Fibroblast of skin of abdomen (primary cell): ENCODE data around the gene PAX2.

Experiments used
- DNase-seq: peaks from one replicate; pipeline ENCODE4 v3.0.0-alpha.2; 2013

PAX2 gene

DNA sequence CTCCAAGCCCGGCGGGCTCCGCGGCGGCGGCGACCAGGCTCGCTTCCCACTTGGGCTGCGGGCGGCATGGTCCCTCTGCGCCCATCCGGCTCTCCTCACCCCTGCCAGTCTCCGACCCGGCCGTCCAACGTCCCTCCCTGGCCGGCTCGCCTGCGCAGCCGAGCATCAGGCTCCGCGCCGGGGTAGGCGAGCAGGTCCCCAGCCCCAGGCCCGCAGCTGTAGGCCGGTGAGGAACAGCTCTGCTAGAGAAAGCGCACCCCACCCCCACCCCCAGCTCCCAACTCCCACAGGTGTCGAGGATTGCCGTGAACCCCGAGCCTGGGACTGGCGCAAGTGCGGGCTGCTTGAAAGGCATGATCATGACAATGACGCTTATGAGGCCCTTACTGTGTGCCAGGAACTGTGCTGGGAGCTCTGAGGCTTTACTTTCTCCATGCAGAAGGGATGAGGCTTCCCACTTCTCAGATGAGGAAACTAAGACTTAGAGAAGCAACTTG lies 20.8 kb upstream of the PAX2 start:
- no peak for DNase-seq

DNA sequence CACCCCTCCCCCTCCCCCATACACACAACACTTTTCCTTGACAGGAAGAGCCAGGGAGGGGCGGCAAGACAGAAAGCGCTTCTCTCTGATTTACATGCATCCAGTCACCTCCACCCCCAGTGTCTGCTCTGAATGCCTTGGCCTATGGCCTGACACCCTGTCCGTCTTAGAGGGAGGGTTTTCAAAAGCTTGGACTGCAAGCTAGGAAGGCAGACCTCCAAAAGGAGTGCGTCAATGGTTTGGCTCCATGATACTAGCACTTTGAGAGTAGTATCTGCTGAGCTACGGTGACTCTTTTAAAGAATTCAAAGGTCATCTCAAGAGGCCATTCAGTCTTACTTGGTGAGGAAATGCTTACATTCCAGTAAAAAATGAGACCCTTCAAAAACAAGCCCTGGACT lies 20.3 kb upstream of the PAX2 start:
- DNase-seq = peak; percentile 35

DNA sequence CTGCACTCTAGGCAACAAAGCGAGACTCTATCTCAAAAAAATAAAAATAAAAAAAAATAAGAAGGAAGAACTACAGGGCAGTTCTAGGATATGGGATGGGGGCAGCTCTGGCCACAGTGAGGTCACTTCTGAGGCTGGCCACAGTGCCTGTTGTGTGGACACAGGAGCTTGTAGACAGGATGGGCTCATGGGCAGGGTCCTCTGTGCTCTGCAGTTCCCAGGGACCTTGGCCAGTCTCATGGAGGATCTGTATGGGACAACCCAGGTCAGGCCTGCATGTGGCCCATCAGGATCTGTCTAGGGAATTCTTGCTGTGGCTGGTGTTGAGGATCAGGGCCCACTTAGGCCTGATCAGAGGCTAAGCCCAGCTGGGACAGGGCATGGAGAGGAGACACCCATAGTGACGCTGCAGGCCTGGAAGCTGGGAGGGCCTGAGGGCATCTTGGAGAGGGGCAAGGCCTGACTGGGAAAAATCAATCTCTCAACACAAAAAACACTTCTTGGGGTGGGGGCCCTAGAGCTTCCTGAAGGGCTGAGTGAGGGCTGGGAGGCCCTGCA lies 19.4 kb upstream of the PAX2 start:
- no peak for DNase-seq

DNA sequence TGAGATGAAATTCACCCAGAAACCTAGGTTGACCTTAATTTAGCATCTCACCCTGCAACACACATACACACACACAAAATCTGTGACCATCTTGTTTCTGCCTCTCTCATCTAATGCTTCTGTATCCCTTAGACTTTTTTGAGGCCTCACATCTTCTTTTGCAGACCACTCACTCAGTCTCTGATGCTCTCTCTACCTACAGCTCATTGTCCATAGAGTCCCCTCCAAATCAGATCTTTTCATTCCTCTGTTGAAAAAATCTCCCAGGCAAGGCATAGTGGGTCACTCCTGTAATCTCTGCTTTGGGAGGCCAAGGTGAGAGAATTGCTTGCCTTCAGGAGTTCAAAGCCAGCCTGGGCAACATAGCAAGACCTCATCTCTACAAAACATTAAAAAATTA lies 17.6 kb upstream of the PAX2 start:
- no peak for DNase-seq

DNA sequence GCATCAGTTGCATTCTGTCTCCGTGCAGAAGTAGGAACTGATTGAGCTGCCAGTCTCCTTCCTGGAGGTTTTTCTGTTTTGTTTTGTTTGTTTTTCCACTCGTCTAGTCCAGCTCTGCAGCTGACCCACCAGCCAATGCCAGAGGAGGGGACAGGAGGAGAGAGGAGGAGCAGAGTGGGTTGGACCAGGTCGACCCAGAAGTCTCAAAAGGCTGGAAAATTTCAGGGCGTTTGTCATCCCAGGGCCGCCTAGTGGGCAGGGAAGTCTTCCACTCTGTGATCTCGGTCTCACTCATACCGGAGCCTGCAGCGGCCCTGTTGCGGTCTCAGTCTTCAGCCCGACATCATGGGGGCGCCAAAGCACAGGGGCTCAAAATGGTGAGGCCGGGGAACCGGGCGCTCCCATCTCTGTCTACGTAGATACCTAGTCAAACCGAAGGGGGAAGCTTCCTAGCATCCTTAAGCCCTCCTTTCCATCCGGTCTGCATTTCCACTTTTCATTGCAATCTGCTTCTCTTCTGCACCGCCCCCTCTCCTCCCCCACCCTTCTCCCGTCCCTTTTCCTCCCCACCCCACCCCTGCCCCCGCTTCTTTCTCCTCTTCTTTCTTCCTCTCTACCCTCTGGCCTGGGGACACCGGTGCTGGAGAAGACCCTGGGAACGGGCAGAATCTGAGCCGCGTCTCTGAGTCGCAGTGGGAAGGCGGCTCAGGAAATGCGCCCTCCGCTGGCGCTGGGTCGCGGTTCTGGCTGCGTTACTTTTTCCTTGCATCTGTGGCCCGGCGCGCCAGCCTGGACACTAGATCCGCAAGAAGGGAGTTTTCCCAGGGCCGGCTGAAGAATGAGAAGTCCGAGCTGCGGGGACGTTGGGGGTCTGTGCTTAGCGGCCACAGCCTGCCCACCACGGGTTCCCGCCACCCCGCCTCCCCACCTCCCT lies 16.2 kb upstream of the PAX2 start:
- no peak for DNase-seq

DNA sequence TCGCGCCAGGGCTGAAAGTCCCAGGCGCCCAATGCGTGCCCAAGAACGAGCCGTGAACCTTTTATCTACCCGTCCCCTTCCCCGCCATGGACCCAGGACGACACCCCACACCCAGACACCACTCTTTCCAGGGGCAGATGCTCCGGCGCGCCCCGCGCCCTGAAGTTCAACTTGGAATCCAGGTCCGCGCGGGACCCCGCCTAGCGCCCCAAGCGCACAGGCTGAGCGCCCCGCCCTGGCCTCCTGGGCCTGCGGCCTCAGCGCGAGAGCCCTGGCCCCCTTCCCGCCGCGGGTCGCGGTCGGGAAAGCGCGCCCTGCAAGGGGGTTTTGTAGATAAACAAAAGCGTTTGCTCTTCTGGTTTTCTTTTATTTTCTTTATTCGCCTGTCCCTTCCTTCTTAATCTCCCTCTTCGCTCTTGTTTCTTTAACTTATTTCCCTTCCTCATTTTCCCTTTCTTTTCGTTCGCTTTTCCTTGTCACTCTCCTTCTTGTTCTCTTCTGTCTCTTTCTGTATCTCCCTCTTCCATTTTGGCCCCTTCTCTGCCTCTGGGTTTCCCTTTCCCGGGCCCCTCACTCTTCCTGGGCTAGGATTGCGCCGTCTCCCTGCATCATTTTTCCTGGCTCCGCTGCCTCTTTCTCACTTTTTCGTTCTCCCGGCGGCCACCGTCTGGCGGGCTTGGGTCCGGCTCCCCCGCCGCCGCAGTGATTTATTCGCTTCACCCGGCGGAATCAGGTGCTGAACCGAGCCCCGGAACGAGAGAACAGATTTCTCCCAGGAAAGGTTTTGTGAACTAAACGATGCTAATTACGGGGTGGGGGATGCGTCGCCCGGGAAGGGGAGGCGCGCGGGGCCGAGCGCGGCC lies 15.3 kb upstream of the PAX2 start:
- no peak for DNase-seq

DNA sequence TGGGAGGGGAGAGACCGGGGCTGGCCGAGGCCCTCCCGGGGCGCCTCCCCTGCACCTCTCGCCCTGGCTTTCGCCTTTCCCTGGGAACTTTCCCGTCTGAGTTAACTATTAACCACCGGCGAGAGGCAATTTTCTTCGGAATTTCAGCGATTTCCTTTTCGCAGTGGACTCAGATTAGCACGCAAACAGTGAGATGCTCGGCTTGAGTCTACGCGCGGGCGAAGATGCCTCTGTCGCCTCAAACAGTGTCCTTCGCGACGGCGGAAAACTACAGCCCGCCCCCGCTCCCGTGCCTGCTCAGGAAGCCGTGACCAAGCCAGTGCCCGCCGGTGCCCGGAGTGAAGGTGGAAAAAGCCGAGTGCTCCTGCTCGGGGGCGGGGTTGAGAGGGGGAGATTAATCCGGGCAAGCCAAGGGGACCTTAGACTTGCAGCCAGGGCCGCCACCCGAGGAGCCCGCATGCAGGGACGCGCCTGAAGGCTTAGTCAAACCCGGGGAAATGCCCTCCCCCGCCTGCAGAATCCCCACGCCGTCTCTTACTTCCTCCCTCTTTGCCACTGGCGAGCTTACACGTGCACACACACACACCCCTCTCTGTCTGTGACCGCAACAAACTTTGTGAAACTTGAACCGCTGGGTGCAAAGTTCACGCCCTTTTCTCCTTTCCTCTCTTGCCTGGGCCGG lies 14.5 kb upstream of the PAX2 start:
- DNase-seq = peak; percentile 25

DNA sequence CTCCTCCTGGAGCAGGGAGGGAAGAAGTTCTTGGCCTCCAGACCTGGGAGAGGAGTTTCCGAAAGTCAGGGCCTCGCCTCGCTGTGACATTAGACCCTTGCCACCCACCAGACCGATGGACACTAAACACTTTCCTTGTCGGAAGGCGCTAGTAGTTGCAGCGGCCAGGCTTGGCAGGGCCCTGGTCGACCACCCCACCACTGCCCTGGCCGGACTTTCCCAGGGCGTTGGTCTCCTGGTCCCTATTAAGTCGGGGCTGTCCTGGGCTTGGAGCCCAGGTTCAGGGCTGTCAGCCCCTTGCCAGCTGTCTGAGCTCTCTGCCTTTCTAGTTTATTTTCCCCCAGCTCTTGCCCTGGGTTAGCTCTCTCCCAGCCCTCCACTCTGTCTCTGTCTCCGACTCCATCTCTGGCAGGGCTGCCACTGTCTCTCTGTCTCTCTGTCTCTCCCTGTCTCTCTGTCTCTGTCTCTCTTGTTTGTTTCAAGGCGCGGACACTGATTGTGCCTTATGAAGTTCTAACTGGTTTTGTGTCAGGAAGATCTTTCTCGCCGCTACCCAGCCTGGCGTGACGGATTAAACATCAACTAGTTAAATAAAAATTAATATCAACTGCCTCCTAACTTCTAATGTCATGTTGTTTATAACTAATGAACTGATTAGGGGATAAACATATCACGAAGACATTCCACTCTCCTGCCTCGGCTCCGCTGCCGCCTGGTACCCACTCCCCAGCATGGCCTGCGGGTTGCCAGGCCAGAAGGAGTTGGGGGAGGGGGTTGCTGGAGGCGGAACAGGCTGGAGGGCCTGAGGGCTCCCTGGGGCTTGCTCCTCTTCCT lies 13.8 kb upstream of the PAX2 start:
- DNase-seq = no peak

DNA sequence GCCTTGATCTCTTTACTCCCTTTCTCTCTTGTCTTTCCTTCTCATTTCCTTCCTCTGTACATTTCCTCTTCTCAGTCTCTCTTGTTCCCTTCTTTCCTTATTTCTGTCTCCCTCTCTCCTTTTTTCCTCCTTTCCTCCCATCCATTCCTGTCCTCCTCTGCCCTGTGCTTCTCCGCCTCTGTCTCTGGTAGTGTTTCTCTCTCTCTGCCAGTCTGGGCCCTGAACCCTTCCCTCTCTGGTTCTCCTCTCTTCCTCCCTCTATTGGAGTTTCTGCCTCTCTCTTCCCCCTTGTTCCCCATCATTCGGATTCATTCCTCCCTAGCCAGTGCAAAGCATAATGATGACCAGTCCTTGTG lies 13.2 kb upstream of the PAX2 start:
- no peak for DNase-seq

DNA sequence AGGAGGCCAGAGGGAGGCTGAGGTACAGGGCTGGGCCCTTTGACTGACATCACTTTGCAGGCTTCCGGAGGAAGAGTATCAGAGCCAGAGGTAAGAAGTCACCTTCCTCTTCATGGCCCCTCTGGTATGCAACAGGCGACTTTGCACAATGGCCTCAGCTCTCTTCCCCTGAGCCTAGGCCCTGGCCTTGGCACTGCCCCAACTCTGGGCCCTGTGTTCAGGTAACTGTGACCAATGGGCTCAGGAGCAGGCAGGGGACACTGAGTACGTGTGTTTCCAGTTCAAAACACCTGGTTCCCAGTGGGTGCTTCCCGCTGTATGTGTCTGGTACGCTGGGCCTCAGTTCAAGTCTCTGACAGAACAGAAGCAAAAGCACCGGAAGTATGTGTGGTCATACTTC lies 12.1 kb upstream of the PAX2 start:
- no peak for DNase-seq

DNA sequence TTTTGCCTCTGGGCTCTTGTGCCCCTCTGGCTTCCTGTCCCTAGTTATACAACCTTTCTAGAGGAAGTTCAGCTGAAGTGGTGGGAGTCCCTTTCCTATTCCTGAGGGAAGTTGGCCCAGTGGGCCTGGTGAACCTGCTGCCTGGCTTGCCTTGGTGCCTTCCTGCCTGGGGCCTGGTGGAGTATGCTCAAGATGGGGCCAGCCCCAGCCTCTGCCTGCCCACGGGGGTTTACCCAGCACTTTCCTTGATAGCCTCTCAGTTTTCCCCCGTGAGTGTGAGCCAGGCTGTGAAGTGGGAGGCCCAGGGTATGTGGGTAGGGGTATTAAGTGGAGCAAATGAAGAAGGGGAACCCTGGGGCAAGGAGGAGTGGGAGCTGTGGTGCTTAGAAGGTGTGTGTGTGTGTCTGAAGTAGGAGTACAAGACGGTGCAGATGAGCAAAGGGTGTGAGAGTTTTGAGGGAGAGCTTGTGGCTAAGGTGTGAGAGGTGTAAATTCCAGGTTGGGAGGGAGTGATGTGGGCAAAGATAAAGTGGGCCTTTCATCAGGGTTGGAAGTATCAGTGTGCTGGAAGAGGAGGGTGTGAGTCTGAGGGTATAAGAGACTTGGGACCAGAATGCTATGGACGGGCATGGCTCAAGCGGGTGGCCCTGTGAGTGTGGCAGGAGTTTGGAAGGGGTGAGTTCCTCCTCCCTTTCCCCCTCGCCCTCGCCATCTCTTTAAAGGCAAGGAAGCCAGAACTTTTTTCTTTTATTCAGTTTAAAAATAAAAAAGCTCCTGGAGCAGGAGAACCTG lies 10.9 kb upstream of the PAX2 start:
- no peak for DNase-seq

DNA sequence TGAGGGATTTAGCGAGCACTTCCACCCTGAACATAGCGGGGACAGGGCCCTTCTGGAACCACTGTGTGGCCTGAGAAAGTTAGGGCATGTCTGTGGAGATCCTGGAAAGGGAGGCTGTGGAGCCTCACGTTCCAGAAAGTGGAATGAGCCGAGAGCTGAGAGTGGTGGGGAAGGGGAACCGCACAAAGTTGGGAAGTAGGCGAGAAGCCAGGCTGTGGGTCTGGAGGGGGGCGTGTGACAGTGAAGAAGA lies 10.4 kb upstream of the PAX2 start:
- DNase-seq = no peak

DNA sequence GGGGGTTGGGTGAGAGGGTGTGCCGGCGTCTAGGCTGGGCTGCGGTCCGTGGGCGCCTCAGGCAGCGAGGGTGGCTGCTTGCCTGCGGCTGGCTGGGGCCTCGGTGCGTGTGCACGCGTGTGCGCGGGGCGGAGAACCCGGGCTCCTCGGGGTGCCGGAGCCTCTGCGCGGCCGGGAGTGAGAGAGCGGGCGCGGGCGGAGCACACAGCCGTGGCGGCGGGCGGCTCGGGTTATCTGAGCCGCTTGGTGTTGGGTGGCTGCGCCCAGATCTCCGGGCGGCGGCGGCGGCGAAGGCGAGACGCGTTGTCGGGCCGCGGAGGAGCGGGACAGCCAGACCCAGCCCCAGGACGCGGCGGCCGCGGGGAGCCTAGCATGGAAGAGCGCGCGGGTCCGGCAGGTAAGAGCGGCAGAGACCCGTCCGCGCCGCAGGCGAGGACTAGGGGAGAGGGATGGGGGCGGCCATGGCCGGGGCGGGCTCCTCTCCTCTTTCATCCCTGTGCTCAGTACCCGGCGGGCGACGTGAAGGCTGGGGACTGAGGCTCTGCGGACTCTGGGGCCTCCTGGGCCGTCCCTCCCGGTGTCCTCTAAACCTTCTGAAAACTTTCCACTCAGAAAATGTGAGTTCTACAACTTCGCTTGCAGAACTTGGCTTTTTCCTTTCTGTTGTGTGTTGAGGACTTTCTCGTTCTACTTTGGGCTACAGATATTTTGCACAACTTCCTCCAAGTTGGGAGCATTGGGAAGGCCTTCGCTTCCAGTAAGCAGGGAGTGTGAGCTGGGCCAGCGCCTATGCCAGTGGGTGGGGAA lies 9.8 kb upstream of the PAX2 start:
- DNase-seq = no peak

DNA sequence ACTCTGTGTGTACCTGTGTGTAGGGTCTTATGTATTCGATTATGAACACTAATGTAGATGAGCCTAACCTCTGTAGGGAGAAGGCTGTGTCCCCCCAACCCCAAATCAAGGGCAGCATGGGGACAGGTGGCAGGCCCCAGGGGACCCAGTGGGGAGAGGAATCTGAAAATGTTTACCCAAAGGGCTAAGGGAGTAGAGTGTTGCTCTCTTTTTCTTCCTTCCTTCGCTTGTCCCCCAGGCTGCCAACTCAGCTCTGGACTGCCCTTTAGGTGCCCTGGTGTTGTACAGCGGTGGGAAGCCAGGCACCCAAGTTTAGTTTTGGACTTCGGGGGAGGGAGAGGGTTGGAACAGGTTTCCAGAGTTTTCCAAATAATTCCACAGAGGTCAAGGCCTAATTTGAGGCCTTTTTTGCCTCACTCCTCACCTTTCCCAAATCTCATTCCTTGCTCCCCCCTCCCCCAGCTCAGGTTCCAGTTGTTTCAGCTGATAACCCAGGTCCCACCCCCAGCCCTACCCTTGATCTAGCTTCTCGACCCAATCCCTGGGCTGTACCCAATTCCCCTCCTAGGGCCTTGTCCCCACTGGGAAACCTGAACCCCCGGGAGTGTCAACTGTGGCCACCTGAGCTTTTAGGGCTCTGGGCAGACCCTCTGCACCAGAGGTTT lies 9.1 kb upstream of the PAX2 start:
- no peak for DNase-seq

DNA sequence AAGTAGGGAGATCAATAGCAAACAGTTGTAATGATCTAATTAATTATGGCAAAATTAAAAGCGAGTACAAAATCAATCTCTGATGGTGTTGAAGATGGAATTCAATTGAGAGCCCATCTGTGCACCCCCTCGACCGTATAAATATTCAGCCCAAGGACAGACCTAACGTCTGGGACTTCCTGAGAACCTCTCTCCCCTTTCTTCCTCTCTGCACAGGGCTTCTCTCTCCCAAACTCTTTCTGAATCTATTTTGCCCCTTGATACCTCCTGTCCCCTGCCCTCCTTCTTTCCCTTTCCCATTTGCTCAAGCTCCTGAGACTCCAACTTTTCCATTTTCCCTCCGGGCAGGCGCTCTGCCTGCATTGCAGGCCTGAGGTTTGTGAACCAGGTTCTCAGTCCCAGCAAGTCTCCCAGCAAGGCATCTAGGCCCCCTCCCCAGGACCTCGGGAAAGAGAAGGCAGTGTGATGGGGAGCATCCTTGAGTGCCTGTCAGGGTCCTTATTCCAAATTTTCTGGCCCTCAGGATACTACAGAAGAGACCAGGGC lies 8.5 kb upstream of the PAX2 start:
- no peak for DNase-seq

DNA sequence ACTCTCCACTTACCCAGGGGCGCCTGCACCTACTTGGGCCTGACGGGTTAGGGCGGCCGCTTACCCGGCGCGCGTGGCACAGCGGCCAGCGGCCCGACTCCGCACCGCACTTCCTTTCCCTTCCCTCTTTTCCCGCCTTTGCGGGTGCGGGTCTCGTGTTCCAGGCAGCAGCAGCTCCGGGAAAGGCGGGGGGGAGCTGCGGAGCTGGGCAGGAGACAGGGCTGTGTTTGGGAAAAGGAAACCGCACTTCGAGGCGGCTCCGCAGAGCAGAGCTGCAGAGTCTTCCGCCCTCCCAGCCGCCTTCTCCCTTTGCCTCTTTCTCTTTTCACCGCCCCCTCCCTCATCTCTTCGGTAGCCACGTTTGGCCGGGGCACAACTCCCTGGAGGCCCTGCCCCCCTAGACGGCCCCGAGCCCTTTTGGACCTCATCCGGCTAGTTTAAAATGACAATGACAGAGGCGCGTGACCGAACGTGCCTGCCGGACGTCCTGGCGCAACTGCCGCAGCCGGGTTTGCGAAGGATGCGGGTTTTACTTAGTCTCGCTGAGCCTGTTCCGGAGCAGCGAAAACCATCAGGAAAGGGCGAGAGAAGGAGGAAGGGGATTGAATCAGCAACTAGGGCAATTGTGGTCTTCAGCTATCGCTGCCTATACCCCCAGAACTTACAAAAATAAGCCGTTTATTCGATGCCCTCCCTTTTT lies 7.9 kb upstream of the PAX2 start:
- no peak for DNase-seq

DNA sequence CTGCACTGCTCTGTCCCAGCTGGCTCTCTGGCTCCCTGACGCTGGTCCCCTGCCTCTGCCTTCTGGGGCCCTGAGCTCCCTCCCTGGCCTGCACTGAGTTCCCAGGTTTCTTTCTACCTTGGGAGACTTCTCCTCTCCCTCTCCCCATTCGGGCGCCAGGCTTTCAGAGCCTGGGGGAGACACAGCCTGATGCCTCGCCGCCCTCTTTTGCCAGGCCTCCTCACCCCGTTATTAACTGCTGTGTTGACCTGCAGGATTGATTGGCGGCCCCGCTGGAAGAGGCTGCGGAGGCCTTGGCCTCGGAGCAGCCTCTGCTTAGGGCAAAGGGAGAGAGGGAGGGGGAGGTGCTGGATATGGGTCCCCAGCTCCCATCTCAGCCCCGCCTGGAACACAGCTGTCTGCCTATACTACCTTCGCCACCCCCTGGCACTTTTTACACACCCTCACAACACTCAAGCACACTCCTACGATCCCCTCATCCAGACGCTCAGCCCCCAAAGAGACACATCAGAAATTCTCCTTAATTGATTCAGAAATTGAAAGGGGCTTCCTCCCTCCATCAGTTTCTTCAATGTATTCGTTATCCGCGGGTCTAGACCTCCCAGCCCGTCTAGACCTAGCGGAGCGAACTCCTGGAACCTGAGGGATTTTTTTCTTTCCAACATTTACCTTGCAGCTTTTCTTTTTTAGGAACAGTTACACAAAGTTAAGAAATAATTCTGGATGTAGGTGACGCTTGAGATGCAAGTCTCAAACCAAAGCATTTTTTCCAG lies 7.1 kb upstream of the PAX2 start:
- DNase-seq = no peak
